OCI-LY3 (cell line): ENCODE measurements around the gene LEFTY2.

Source experiments
- EZH2phosphoT487 ChIP-seq: fragments of 200-600 bp; shearing (Covaris generic); IDR thresholded peaks from 2 replicates; pipeline ENCODE4 v1.6.1; 2018; ENCODE audit warnings: antibody characterized with exemption, mixed run types, low read depth
- TF ChIP-seq, protein P1 (sequence below): fragments of 200-600, 300-600 bp; sonication (generic); IDR thresholded peaks from 2 replicates; pipeline ENCODE4 v1.5.1; 2014; ENCODE audit warnings: antibody characterized with exemption, low read length, low read depth

GRCh38 chr1:225950905-225951497, 10.0 kb upstream of the LEFTY2 start:
- TF ChIP-seq, protein P1, sequence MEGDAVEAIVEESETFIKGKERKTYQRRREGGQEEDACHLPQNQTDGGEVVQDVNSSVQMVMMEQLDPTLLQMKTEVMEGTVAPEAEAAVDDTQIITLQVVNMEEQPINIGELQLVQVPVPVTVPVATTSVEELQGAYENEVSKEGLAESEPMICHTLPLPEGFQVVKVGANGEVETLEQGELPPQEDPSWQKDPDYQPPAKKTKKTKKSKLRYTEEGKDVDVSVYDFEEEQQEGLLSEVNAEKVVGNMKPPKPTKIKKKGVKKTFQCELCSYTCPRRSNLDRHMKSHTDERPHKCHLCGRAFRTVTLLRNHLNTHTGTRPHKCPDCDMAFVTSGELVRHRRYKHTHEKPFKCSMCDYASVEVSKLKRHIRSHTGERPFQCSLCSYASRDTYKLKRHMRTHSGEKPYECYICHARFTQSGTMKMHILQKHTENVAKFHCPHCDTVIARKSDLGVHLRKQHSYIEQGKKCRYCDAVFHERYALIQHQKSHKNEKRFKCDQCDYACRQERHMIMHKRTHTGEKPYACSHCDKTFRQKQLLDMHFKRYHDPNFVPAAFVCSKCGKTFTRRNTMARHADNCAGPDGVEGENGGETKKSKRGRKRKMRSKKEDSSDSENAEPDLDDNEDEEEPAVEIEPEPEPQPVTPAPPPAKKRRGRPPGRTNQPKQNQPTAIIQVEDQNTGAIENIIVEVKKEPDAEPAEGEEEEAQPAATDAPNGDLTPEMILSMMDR: no peak
- TF ChIP-seq EZH2phosphoT487: no peak
